HepG2 (cell line): ENCODE data around the gene SLF1. TPM values are rescaled to one million over a fixed set of nuclear protein-coding genes. Genes with fewer than 3 reads are reported as not detected.

Experiments
- ATAC-seq: fragments of 200-7000 bp; cut with Tn5 transposase; 3 replicates; pipeline ENCODE4 v1.9.1; 2020; ENCODE audit warnings: mild to moderate bottlenecking, moderate library complexity
- BruUV-seq: library from RNA; stranded (reverse); fragments of 400-500 nt; replicated peaks from 2 replicates; lab custom pipeline; 2021; lab: Mats Ljungman, UMichigan
- CTCF ChIA-PET: fragments of 300-600 bp; formaldehyde crosslinking; extraction: SDS; loops from one replicate; lab custom pipeline; 2021; ENCODE audit warnings: low total read pairs, inconsistent platforms, low intra/inter-chr PET ratio; lab: Yijun Ruan, JAX
- POLR2A ChIA-PET: fragments of 350-600 bp; sonication (Branson Sonifier 250); formaldehyde crosslinking; loops from one replicate; lab custom pipeline; 2020; ENCODE audit warnings: antibody characterized with exemption, inconsistent platforms; lab: Yijun Ruan, JAX
- DNase-seq: peaks from one replicate; pipeline ENCODE4 v3.0.0-alpha.2; 2015; ENCODE audit warnings: low spot score
- FAIRE-seq: peaks from 3 replicates; lab custom pipeline; 2011; peaks lifted over from hg19 to GRCh38; lab: Jason Lieb, UNC
- H2AFZ ChIP-seq: one replicate; pipeline ENCODE4 v1.6.1; 2011; ENCODE audit warnings: low read length, inconsistent platforms
- H3K27ac ChIP-seq: fragments of 300-600 bp; 3 replicates; pipeline ENCODE4 v1.8.0; 2011; ENCODE audit warnings: mixed run types, mild to moderate bottlenecking, mixed read lengths, low read length, inconsistent platforms; ENCODE audit not compliant: insufficient read depth; ENCODE audit errors: extremely low read length
- H3K27me3 ChIP-seq, 2 experiments: fragments of 200-600 bp in 1 of 2; 2 replicates in 1 of 2; 3 replicates in 1 of 2; pipeline versions ENCODE4 v1.6.0 to v1.8.0; 2011; ENCODE audit warnings: low read length in 2 of 2, mild to moderate bottlenecking in 2 of 2, moderate library complexity in 2 of 2, inconsistent platforms in 1 of 2; ENCODE audit not compliant: insufficient read depth in 2 of 2, control insufficient read depth in 1 of 2
- H3K36me3 ChIP-seq, 2 experiments: fragments of 200-600 bp in 1 of 2; replicated peaks in 1 of 2; 2 replicates in 1 of 2; 3 replicates in 1 of 2; pipeline versions ENCODE4 v1.5.1 to v1.8.0; 2011; ENCODE audit warnings: low read length in 2 of 2, inconsistent platforms in 1 of 2; ENCODE audit not compliant: insufficient read depth in 2 of 2, control insufficient read depth in 1 of 2
- H3K4me1 ChIP-seq: 2 replicates; pipeline ENCODE4 v1.5.1; 2012; ENCODE audit warnings: low read length, inconsistent platforms; ENCODE audit not compliant: insufficient read depth
- H3K4me2 ChIP-seq: 2 replicates; pipeline ENCODE4 v1.6.0; 2011; ENCODE audit warnings: low read depth, low read length, inconsistent platforms
- H3K4me3 ChIP-seq, 3 experiments: fragments of 200-600 bp in 1 of 3; sonication (generic), shearing (Covaris generic) in 1 of 3; replicated peaks in 1 of 3; 2 replicates each; pipeline ENCODE4 v1.5.1; 2011 to 2016; ENCODE audit warnings: low read length in 3 of 3, inconsistent platforms in 2 of 3, low read depth in 2 of 3, mild to moderate bottlenecking in 2 of 3, control low read depth in 1 of 3, mixed read lengths in 1 of 3; ENCODE audit not compliant: insufficient read depth in 1 of 3
- H3K79me2 ChIP-seq: one replicate; pipeline ENCODE4 v1.6.1; 2011; ENCODE audit warnings: low read length, inconsistent platforms; ENCODE audit not compliant: insufficient read depth
- H3K9ac ChIP-seq: 2 replicates; pipeline ENCODE4 v1.6.0; 2011; ENCODE audit warnings: mild to moderate bottlenecking, low read depth, low read length, inconsistent platforms; ENCODE audit not compliant: insufficient read depth
- H3K9me3 ChIP-seq: 2 replicates; pipeline ENCODE4 v1.5.1; 2012; ENCODE audit warnings: mild to moderate bottlenecking, low read length
- H4K20me1 ChIP-seq: 2 replicates; pipeline ENCODE4 v1.6.0; 2011; ENCODE audit warnings: inconsistent platforms, mild to moderate bottlenecking, low read length, moderate library complexity; ENCODE audit not compliant: insufficient read depth
- ATF1 ChIP-seq: IDR thresholded peaks from 2 replicates; pipeline ENCODE4 v1.6.1; 2016; ENCODE audit warnings: mild to moderate bottlenecking, control low read depth
- ESRRA ChIP-seq: sonication (generic); formaldehyde crosslinking; IDR thresholded peaks from 2 replicates; pipeline ENCODE4 v1.5.1; 2020; ENCODE audit warnings: mild to moderate bottlenecking, low read depth, missing genetic modification reagents
- MAZ ChIP-seq, 2 experiments: sonication (generic) in 1 of 2; formaldehyde crosslinking in 1 of 2; IDR thresholded peaks; 2 replicates each; pipeline versions ENCODE4 v1.5.0 to v1.6.1; 2012 to 2020; ENCODE audit warnings: low read depth in 2 of 2, mild to moderate bottlenecking in 2 of 2, borderline replicate concordance in 1 of 2, improper control_type of control experiment in 1 of 2, low read length in 1 of 2, missing genetic modification reagents in 1 of 2, moderate library complexity in 1 of 2
- SETDB1 ChIP-seq: sonication (generic); formaldehyde crosslinking; IDR thresholded peaks from 2 replicates; pipeline ENCODE4 v1.5.1; 2020; ENCODE audit warnings: missing genetic modification reagents, mild to moderate bottlenecking, borderline replicate concordance
- ZNF563 ChIP-seq: sonication (generic); formaldehyde crosslinking; IDR thresholded peaks from 2 replicates; pipeline ENCODE4 v1.8.0; 2022; ENCODE audit warnings: mild to moderate bottlenecking, moderate library complexity, missing genetic modification reagents
- ZNF788 ChIP-seq: sonication (generic); formaldehyde crosslinking; IDR thresholded peaks from 2 replicates; pipeline ENCODE4 v1.5.0; 2020; ENCODE audit warnings: mild to moderate bottlenecking, missing genetic modification reagents, borderline replicate concordance
- WGBS: methylation state at CpG from one replicate; pipeline ENCODE4 v1.1.6; 2017; ENCODE audit warnings: low lambda C conversion rate; 5-methylcytosine and 5-hydroxymethylcytosine counted together
- in situ Hi-C: cut with HindIII; loops from 2 replicates; pipeline ENCODE4 v1.10.0; 2017; ENCODE audit warnings: low pct_unique_long_range_greater_than_20kb; ENCODE audit not compliant: extremely low pct_ligation_motif_present
- intact Hi-C: fragments of 100-400 bp; cut with micrococcal nuclease; formaldehyde crosslinking; loops from one replicate; pipeline ENCODE4 v1.10.0; 2022; ENCODE audit not compliant: unreplicated experiment
- polyA plus RNA-seq, 8 experiments: library from polyadenylated mRNA; depleted of rRNA in 3 of 8; stranded (reverse) in 7 of 8; unstranded in 1 of 8; fragments of >200 nt; fragmentation: Illumina TruSeq in 4 of 8; extraction: Trizol in 4 of 8; gene quantifications; 2 replicates each; pipeline versions ENCODE4 v1.2.1 to v1.2.3, GENCODE V29; 2011 to 2016; ENCODE audit warnings: low read depth in 4 of 8, missing spikeins in 1 of 8, mixed read lengths in 1 of 8; ENCODE audit not compliant: insufficient read depth in 1 of 8
- total RNA-seq, 5 experiments: library from RNA; depleted of rRNA; stranded (reverse); fragments of >200 nt; fragmentation: Illumina TruSeq; extraction: Trizol; gene quantifications; 2 replicates each; pipeline ENCODE4 v1.2.3, GENCODE V29; 2016; ENCODE audit warnings: low read depth in 1 of 5
- TF ChIP-seq, protein P1 (sequence below): IDR thresholded peaks from 2 replicates; pipeline ENCODE4 v1.6.1; 2012; ENCODE audit warnings: inconsistent platforms
- TF ChIP-seq, protein P2 (sequence below): sonication (generic); formaldehyde crosslinking; IDR thresholded peaks from 2 replicates; pipeline ENCODE4 v1.8.0; 2022; ENCODE audit warnings: mild to moderate bottlenecking, missing genetic modification reagents, moderate library complexity
- TF ChIP-seq, protein P3 (sequence below): IDR thresholded peaks from 2 replicates; pipeline ENCODE4 v1.6.1; 2016; ENCODE audit warnings: missing compliant biosample characterization, missing genetic modification reagents, borderline replicate concordance
- TF ChIP-seq, protein P4 (sequence below): sonication (generic); formaldehyde crosslinking; IDR thresholded peaks from 2 replicates; pipeline ENCODE4 v1.4.0; 2020; ENCODE audit warnings: mild to moderate bottlenecking, missing genetic modification reagents
- TF ChIP-seq, protein P5 (sequence below): sonication (generic); formaldehyde crosslinking; IDR thresholded peaks from 2 replicates; pipeline ENCODE4 v1.4.0; 2020; ENCODE audit warnings: missing genetic modification reagents
- TF ChIP-seq, protein P6 (sequence below): sonication (generic); formaldehyde crosslinking; IDR thresholded peaks from 2 replicates; pipeline ENCODE4 v1.4.0; 2020; ENCODE audit warnings: low read depth, mild to moderate bottlenecking, missing genetic modification reagents

The SLF1 gene
- total and polyA plus RNA-seq, 2 of the 13 experiments (the other 11 are each of a cell fraction or from before 2014, with no cell fraction given): 2.1 to 9.1 TPM

DNA sequence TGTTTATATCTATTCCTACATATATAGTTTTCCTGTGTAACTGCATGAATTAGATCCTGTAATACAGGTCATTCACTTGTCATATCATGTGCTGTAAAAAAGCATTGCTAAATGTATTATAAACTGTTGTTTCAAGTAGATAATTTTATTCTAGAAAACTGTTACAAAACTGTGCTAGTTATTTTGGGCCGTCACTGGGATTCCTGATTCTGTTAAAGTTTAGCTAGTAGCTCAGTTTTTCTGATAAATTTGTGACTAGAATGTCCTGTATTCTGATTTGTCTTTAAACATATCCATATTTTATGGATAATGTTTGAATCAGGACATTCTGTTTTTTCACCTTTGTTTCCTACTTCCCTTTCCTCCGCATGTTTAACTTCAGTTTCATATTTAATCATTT lies 5.4 kb downstream of the SLF1 start:
- Histone ChIP-seq H3K79me2 (peaks cover 30% of the 10 kb centered on the region), H4K20me1 (no peaks in the 10 kb centered on the region), H3K9me3 (no peaks in the 10 kb centered on the region), H3K4me1 (peaks cover 17% of the 10 kb centered on the region), H3K27ac (no peak overlapping the region), H3K9ac (no peak overlapping the region), H3K4me2 (no peak overlapping the region), H2AFZ (no peak overlapping the region), H3K36me3 (no peaks in the 10 kb centered on the region), H3K27me3 (no peaks in the 10 kb centered on the region), H3K4me3 (no peak overlapping the region)
- POLR2A ChIA-PET: no interaction called here
- in situ Hi-C loops (no loop called here), intact Hi-C loops (no loop called here)
- FAIRE-seq (no peak), ATAC-seq (no peak), DNase-seq (no peak)
- CTCF ChIA-PET: no interaction called here
- TF ChIP-seq, protein P1, sequence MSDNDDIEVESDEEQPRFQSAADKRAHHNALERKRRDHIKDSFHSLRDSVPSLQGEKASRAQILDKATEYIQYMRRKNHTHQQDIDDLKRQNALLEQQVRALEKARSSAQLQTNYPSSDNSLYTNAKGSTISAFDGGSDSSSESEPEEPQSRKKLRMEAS: no peak
- TF ChIP-seq, protein P2, sequence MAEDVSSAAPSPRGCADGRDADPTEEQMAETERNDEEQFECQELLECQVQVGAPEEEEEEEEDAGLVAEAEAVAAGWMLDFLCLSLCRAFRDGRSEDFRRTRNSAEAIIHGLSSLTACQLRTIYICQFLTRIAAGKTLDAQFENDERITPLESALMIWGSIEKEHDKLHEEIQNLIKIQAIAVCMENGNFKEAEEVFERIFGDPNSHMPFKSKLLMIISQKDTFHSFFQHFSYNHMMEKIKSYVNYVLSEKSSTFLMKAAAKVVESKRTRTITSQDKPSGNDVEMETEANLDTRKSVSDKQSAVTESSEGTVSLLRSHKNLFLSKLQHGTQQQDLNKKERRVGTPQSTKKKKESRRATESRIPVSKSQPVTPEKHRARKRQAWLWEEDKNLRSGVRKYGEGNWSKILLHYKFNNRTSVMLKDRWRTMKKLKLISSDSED: no peak
- no peak for TF ChIP-seq SETDB1 (CRISPR knock-in tag)
- no peak for TF ChIP-seq ZNF788 (CRISPR knock-in tag)
- TF ChIP-seq ESRRA (CRISPR knock-in tag): no peak
- TF ChIP-seq, protein P3, sequence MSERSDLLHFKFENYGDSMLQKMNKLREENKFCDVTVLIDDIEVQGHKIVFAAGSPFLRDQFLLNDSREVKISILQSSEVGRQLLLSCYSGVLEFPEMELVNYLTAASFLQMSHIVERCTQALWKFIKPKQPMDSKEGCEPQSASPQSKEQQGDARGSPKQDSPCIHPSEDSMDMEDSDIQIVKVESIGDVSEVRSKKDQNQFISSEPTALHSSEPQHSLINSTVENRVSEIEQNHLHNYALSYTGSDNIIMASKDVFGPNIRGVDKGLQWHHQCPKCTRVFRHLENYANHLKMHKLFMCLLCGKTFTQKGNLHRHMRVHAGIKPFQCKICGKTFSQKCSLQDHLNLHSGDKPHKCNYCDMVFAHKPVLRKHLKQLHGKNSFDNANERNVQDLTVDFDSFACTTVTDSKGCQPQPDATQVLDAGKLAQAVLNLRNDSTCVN: no peak
- no peak for TF ChIP-seq ATF1 (CRISPR knock-in tag)
- no peak for TF ChIP-seq ZNF563 (CRISPR knock-in tag)
- TF ChIP-seq, protein P4, sequence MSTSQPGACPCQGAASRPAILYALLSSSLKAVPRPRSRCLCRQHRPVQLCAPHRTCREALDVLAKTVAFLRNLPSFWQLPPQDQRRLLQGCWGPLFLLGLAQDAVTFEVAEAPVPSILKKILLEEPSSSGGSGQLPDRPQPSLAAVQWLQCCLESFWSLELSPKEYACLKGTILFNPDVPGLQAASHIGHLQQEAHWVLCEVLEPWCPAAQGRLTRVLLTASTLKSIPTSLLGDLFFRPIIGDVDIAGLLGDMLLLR (CRISPR knock-in tag): no peak
- TF ChIP-seq, protein P5, sequence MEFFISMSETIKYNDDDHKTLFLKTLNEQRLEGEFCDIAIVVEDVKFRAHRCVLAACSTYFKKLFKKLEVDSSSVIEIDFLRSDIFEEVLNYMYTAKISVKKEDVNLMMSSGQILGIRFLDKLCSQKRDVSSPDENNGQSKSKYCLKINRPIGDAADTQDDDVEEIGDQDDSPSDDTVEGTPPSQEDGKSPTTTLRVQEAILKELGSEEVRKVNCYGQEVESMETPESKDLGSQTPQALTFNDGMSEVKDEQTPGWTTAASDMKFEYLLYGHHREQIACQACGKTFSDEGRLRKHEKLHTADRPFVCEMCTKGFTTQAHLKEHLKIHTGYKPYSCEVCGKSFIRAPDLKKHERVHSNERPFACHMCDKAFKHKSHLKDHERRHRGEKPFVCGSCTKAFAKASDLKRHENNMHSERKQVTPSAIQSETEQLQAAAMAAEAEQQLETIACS (CRISPR knock-in tag): no peak
- TF ChIP-seq, protein P6, sequence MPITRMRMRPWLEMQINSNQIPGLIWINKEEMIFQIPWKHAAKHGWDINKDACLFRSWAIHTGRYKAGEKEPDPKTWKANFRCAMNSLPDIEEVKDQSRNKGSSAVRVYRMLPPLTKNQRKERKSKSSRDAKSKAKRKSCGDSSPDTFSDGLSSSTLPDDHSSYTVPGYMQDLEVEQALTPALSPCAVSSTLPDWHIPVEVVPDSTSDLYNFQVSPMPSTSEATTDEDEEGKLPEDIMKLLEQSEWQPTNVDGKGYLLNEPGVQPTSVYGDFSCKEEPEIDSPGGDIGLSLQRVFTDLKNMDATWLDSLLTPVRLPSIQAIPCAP (CRISPR knock-in tag): no peak
- no peak for TF ChIP-seq MAZ (IDR thresholded peaks at IDR 0.05; ENCODE audit: borderline replicate concordance, low read depth, low read length)
- TF ChIP-seq MAZ (CRISPR knock-in tag; IDR thresholded peaks at IDR 0.05; ENCODE audit: low read depth): no peak
- BruUV-seq: no TSS peak
- WGBS: 97% methylated on average over 2 of the region's 2 CpGs
